OCI-LY1 (cell line): ENCODE results near the gene SIRT6.

Experiments
- CTCF ChIP-seq: fragments of 200-600 bp; sonication (generic), shearing (Covaris generic); IDR thresholded peaks from 2 replicates; pipeline ENCODE4 v1.5.1; 2017; ENCODE audit warnings: mild to moderate bottlenecking, antibody characterized with exemption, low read length, moderate library complexity, mixed read lengths
- EZH2 ChIP-seq: fragments of 200-600 bp; sonication (generic), shearing (Covaris generic); IDR thresholded peaks from 2 replicates; pipeline ENCODE4 v1.8.0; 2017; ENCODE audit warnings: borderline replicate concordance, mixed run types, mild to moderate bottlenecking, antibody characterized with exemption, low read length, moderate library complexity, mixed read lengths

GRCh38 chr19:4208385-4209094 is 26.2 kb upstream of the SIRT6 start:
- TF ChIP-seq CTCF (peak; percentile 43), EZH2 (no peak)
